CD1c-positive myeloid dendritic cell (primary cell): ENCODE results near the gene GNL2.

Experiments used
- DNase-seq: peaks from one replicate; pipeline ENCODE4 v3.0.0-alpha.2; 2016; ENCODE audit errors: extremely low spot score

GNL2 gene

GRCh38 chr1:37595440-37596181 lies at the start of gene GNL2:
Gene GNL2 (minus strand): TSS chr1:37595937. CDS start chr1:37595822, 115 bp downstream.
- DNase-seq = peak; percentile 99

DNA sequence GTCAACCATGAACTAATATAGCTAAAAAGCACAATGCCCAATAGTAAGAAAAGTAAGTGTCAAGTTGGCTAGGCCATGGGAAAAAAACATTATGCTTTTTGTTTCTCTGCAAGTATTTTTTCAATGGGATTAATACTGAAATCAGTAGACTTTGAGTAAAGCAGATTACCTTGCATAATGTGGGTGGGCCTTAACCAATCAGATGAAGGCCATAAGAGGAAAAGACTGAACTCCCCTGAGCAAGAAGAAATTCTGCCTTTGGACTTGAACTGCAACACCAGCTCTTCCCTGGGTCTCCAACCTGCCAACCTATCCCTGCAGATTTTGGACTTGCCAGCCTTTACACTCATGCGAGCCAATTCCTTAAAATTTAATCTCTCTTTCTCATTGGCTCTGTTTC lies 45.3 kb upstream of the GNL2 start:
- no peak for DNase-seq

- no peak for DNase-seq
Measured at GRCh38 chr1:37636435-37636834, 40.7 kb upstream of the GNL2 start.

DNA sequence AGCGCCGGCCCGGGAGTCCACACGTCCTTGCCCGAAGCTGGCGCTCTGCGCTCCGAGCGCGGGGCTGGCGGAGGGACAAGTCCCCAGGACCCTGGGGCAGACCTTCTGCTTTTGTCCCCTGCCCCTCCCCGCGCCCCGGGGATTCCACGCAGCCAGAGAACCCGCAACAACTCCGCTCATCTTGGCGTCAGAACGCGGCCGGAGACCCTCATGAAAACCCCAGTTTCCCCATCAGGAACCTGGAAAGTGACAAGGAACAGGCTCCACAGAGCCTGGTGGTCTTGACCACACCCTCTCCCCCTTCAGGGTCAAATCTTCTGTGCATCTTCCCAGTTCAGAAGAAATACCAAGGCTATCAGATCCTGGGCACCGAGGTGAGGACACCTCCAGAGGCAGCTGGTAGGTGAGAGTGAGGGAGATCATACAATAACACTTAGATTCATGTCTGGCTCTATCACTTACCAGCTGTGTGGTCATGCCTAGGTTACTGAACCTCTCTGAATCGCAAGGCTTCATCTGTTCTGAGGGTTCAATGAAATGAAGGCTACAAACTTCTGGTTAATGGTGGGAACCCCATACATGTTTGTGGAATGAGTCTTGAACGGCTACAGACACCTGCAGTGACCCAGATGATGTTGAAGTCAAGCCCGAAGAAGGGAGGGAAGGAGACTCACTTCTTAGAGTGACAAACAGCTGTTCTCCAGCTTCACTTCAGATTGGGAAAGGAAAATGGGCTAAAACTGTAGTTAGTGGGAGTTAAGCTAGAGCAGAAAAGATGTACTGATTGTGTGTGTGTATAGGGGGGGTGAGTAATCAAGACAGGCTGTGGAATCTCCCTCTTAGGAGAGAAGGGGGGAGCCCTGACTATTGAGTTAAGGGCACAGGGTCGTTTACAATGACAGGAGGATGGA lies 39.5 kb upstream of the GNL2 start:
- no peak for DNase-seq

- DNase-seq = no peak
Measured at GRCh38 chr1:37634244-37634991, 38.7 kb upstream of the GNL2 start, which contains the start of gene RSPO1. Gene RSPO1 (minus strand): TSS chr1:37634892. CDS start chr1:37629661, 5,231 bp downstream.

DNA sequence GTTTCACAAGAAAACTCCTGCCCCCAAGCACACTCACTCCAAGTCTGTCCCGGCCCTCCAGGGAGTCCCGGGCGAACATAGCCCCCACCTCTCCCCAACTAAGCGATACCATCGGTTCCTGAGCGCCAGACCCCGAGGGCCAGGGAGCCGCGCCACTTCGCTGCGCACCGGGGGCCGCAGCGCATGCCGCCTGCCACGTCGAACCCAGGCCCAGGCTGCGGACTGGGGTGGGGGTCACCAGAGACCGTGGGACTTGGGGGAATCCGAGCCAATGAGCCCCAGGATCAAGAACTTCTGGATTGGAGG lies 38.2 kb upstream of the GNL2 start:
- no peak for DNase-seq

GRCh38 chr1:37633040-37633937 lies 37.6 kb upstream of the GNL2 start:
- DNase-seq = no peak

- DNase-seq = no peak
Measured at GRCh38 chr1:37631036-37631435, 35.3 kb upstream of the GNL2 start.

DNA sequence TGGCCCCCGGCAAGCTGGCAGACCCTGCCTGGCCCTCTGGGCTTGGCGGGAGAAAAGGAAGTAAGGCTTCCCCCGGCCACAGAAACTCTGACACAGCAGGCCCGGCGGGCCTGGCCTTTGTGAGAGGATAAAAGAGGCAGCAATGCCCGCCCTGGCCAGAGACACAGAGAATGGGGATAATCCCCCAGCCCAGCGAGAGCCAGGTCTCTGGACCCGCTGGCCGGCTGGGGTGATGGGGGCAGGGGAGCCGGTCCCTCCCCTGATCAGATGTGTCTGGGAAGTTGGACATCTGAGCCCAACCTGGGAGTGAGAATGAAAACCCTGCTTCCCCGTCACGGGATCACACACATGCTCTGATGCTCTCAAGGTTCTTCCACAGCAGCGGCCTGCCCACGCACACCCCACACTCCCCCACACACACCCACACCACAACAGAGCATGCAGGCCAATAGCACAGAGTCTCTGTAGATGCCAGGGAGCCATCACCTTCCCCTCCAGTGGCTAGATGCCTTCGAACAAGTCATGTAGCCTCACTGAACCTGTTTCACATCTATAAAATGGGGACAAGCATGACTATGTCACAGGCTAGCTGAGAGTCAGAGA lies 34.8 kb upstream of the GNL2 start:
- DNase-seq = no peak

- no peak for DNase-seq
Measured at GRCh38 chr1:37629726-37630425, 34.1 kb upstream of the GNL2 start.

DNA sequence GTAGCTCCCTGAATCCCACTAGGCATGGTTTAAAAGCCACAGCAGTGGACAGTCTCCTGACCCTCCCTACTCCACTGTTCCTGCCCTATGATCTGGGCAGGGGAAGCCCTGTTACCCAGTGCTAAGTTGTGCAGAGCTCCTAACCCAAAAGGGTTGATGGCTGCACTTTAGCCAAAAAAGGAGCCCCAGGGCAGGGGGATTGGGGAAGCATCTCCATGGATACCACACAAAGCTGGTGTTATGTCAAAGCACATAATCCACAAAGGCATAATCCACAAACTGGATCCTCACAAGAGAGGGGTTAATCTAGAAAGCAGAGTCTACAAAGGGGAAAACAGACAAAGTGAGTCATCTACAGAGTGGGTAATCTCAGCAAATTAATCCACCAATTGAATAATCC lies 33.3 kb upstream of the GNL2 start:
- DNase-seq = no peak

DNA sequence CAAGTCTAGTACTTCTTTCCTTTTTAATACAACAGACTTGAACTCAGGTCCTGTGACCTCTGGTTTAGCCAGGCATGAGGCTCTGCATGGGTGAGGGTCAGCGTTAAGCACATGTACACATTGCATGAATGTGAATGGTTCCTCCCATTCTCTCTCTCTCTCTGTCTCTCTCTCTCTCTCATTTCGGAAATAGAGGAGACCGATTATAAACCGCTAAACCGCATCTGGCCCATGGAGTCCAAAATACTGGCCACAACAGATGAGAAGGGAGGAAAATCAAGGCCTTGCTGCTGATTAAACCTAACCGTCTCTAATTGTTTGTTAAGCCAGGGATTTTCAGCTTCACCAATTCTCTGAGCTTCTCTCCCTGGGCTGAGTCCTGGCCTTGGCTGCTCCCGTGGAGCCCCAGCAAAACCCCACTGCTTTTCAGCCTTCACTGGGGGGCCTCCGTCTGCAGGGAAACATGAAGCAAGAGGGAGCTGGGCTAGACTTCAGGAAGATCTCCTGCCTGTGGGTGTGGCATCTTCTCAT lies 32.4 kb upstream of the GNL2 start:
- no peak for DNase-seq

DNA sequence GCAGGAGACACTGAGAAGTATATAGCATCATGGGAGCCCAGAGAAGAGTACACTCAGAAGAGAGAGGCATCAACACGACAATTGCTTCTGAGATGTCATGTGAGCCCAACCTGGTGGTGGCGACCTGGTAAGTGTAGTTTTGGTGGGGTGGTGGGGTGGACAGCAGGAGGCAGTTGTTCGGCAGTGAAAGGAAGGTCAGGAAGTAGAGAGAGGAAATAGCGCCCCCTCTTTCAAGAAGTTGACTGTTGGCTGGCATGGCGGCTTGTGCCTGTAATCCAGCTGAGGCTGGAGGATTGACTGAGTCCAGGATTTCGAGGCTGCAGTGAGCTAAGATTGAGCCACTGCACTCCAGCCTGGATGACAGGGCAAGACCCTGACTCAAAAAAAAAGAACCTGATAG lies 26.4 kb upstream of the GNL2 start:
- DNase-seq = no peak

GRCh38 chr1:37621326-37621870 lies 25.7 kb upstream of the GNL2 start:
- no peak for DNase-seq

GRCh38 chr1:37620707-37621106 lies 25.0 kb upstream of the GNL2 start:
- no peak for DNase-seq

GRCh38 chr1:37616330-37616729 lies 20.6 kb upstream of the GNL2 start:
- DNase-seq = no peak

- no peak for DNase-seq
Measured at GRCh38 chr1:37614105-37614504, 18.4 kb upstream of the GNL2 start.

GRCh38 chr1:37612186-37612585 lies 16.4 kb upstream of the GNL2 start:
- DNase-seq = no peak

GRCh38 chr1:37609994-37610393 lies 14.3 kb upstream of the GNL2 start:
- no peak for DNase-seq

DNA sequence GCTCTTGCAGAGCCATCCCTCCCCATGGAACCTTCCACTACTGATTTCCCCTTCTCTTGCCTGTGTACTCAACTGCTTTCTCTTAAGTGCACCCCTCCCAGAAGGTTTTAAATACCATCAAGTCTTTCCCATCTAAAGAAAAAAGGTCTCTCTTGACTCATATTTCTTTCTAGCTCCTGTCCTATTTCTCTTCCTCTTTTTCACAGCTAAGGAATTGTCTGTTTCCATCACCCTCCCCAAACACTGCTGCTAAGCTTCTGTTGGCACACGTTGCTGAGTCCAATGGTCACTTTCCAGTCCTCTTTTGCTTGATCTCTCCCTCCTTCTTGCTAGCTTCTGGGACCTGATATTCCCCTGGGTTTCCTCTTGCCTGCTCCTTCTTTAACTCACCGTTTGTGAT lies 13.3 kb upstream of the GNL2 start:
- DNase-seq = no peak
